Activated naive CD4-positive, alpha-beta T cell treated with Interleukin-2 at 50 U/mL for 16 hours (primary cell): ENCODE data around the gene CCDC141.

Source experiments
- DNase-seq: peaks from one replicate; pipeline ENCODE4 v3.0.0-alpha.2; 2020

Gene CCDC141

GRCh38 chr2:178863856-178864620 is 185.9 kb downstream of the CCDC141 start:
- DNase-seq = no peak

DNA sequence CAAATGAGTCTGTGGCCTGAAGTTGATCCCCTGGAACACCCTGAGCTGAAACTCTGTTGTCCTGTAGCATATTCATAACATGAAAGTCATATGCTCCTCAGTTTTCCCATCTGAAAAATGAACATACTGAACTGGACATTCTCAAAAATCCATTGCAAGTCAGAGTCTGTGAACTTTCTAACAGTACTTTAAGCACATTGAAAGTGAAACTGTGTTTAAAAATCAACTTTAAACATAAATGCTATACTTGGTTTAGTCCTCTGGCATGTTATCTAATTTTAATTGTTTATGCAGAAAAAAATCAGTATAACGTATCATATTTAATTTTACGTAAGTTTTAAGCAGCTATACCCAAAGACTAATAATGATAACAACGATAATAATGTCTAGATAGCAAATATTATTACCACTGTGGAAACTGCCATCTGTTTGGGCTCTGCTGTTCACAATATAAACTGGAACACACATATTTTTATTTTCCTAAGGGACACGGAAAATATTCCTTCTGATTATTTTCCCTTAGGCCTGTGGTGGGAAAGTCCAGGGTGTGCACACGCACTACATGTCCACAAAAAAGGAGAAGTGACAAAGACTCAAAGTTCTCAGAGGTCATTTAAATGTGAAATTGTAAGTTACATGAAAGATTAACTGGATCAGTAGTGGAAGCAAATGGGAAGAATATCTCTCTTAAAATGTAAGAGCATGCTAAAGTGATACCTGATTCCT is 186.6 kb downstream of the CCDC141 start:
- DNase-seq = no peak

- DNase-seq = no peak
Observed at GRCh38 chr2:178860551-178860950, 189.4 kb downstream of the CCDC141 start.

- DNase-seq = no peak
Observed at GRCh38 chr2:178859730-178860129, 190.2 kb downstream of the CCDC141 start.

GRCh38 chr2:178858896-178859625 is 190.9 kb downstream of the CCDC141 start:
- no peak for DNase-seq

GRCh38 chr2:178855151-178855550 is 194.8 kb downstream of the CCDC141 start:
- DNase-seq = no peak

DNA sequence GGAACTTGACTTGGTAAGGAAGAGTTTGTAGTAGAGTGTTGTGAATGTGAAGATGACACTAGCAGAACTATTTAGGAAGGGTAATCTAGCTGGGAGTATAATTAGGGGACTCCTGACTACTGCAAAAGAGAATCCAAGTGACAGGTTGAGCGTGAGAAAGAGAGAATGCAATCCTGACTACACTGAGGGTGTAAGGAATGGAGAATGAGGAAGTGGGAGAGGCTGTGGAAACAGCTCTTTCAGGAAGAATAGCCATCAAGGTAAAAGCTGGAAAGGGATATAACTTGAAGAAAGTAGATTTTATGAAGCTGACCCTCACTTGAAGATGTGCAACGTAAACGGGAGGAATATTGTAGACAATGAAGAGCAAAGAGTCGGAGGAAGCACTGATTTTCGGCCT is 201.6 kb downstream of the CCDC141 start:
- DNase-seq = no peak

GRCh38 chr2:178846458-178846802 is 203.5 kb downstream of the CCDC141 start:
- no peak for DNase-seq

- no peak for DNase-seq
Observed at GRCh38 chr2:178845566-178846457, 204.1 kb downstream of the CCDC141 start.

DNA sequence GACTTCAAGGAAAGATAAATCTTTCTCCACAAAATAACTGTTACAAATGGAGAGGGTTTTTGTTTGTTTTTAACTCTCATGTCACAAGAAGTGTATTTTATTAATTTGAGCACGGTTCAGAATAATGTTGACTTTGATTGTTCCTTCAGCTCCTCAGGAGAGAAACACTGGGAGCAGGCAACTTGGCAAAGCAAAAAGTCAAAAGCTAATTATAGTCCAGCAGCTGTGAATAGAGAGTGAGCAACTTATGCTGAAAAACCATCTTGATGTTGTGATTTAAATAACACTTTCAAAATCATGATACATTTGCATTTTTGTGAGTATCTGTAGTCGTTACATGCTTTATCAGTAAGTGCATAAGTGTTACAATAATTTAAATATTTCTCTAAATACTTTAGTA is 205.2 kb downstream of the CCDC141 start:
- DNase-seq = no peak

GRCh38 chr2:178844269-178844668 is 205.7 kb downstream of the CCDC141 start:
- no peak for DNase-seq

- no peak for DNase-seq
Observed at GRCh38 chr2:178843697-178844096, 206.2 kb downstream of the CCDC141 start.

GRCh38 chr2:178836807-178837206 is 213.1 kb downstream of the CCDC141 start:
- no peak for DNase-seq

GRCh38 chr2:178834086-178834485 is 215.9 kb downstream of the CCDC141 start:
- no peak for DNase-seq

DNA sequence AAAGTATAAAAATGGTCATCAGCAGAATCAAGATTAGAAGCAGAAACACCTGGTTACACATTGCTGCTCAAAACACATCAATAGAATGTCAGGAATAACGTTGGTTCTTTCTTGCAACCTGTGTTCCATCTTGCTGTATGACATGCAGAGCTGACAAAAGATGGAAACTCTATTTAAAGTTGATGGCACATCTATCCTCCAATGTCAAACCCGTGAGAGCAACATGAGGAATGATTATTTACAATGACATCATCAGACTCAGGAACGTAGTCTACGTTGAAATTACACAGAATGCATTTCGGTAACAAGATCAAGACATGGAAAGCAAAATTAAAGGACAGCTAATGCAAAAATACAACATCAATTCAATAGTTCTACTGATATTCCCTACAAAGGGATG is 216.6 kb downstream of the CCDC141 start:
- no peak for DNase-seq

- DNase-seq = no peak
Observed at GRCh38 chr2:178830451-178830850, 219.5 kb downstream of the CCDC141 start.

GRCh38 chr2:178829981-178830380 is 220.0 kb downstream of the CCDC141 start:
- DNase-seq = no peak

- DNase-seq = no peak
Observed at GRCh38 chr2:178829299-178829960, 220.5 kb downstream of the CCDC141 start.

GRCh38 chr2:178828486-178828881 is 221.5 kb downstream of the CCDC141 start:
- no peak for DNase-seq

DNA sequence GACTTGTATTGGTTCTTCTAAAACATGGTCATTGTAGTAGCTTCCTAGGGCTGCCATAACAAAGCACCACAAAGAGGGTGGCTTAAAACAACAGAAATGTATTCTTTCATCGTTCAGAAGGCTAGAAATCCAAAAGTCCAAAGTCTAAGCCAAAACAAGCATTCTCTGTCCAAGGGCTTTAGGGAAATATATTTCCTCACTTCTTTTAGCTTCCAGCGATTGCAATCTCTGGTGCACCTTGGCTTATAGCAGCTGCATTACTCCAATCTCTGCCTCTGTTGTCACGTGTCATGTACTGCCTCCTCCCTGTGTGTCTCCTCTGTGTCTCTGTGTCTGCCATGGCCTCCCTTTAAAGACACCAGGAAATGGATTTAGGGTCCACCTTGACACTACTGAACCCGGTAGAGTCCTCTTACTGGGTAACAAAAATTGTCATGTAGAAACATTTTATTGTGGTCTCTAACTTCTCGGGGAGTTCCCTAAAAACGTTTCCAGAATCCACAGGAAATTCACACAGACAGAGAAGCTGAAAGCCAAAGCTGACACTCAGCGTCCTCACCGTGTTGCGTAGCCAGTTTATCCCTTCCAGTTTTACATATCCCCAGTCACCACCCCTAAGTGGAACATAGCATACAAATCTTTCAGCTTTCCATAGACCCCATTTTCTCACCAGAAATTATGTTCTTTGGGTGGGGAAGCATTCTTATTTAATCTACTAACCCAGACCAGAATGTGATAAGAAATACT is 222.0 kb downstream of the CCDC141 start:
- DNase-seq = no peak

DNA sequence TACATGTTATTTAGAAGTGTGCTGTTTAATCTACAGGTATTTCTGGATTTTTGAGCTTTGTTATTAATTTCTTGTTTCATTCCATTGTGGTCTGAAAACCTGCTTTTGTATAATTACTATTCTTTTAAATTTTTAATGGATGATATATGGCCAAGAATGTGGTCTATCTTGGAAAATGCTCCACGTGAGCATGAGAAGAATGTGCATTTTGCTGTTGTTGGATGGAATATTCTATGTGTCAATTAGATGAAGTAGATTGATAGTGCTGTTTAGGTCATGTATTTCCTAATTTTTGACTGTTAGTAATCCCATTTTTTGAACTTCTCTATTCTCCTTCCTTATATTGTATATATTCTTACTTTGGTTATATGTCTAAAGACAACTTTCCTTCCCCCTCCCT is 222.8 kb downstream of the CCDC141 start:
- no peak for DNase-seq

- DNase-seq = no peak
Observed at GRCh38 chr2:178825183-178825582, 224.8 kb downstream of the CCDC141 start.
